ENCODE data around the gene POP5.
A peak's percentile ranks its signal among the peaks of the same experiment; 100 is the strongest.

Gene POP5

GRCh38 chr12:120546050-120546386, 35.2 kb downstream of the POP5 start:
- Histone ChIP-seq H3K4me1 (ENCODE audit: control insufficient read depth, insufficient read depth, low read length) (peaks cover 11% of the 10 kb centered on the region), H3K36me3 (ENCODE audit: control insufficient read depth, insufficient read depth, low read length) (peaks cover 5% of the 10 kb centered on the region), H3K27me3 (ENCODE audit: control insufficient read depth, insufficient read depth, low read length) (no peaks in the 10 kb centered on the region)

DNA sequence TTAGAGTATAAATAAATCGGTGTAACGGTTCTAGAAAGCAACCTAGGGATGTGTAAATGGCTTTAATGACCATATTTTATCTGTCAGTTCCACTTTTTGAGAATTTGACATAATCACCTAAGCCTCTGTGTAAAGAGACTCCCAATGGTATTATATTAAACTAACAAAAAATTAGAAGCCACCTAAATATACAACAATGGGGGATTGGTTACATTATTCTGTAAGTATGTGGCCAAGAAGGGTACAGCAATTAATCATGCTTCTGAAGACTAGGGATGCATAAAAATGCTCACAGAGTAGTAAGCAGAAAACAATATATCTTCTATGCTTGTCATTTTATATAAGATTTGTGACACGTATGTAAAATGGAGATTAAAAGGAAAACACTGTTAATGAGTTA, 36.5 kb downstream of the POP5 start:
- Histone ChIP-seq H3K9me3 (ENCODE audit: control insufficient read depth, low read length) (no peaks in the 10 kb centered on the region), H3K4me3 (ENCODE audit: low read length) (no peak overlapping the region), H3K27me3 (ENCODE audit: control insufficient read depth, insufficient read depth, low read length) (no peaks in the 10 kb centered on the region), H3K36me3 (ENCODE audit: control insufficient read depth, insufficient read depth, low read length) (peaks cover 5% of the 10 kb centered on the region), H3K9ac (ENCODE audit: low read length) (no peak overlapping the region), H3K4me1 (ENCODE audit: control insufficient read depth, insufficient read depth, low read length) (peaks cover 14% of the 10 kb centered on the region)

More at GRCh38 chr12:120546050-120546386, 35.2 kb downstream of the POP5 start:
- Histone ChIP-seq H3K9me3 (ENCODE audit: control insufficient read depth, low read length) (no peaks in the 10 kb centered on the region), H3K9ac (ENCODE audit: low read length) (no peak overlapping the region), H3K4me3 (ENCODE audit: low read length) (no peak overlapping the region)

DNA sequence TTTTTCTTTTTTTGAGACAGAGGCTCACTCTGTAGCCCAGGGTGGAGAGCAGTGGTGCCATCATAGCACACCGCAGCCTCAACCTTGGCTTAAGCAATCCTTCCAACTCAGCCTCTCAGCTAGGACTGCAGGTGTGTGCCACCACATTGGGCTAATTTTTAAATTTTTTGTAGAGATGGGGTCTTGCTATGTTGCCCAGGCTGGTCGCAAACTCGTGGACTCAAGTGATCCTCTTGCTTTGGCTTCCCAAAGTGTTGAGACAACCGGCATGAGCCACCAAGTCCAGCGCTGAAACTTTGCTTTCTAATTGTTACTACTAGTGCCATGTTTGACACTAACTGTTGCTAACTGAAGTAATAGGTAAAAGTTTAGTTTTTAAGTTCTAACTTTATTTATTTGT, 39.0 kb downstream of the POP5 start:
- H3K4me1 ChIP-seq (ENCODE audit: control insufficient read depth, insufficient read depth, low read length) = peaks cover 37% of the 10 kb centered on the region

DNA sequence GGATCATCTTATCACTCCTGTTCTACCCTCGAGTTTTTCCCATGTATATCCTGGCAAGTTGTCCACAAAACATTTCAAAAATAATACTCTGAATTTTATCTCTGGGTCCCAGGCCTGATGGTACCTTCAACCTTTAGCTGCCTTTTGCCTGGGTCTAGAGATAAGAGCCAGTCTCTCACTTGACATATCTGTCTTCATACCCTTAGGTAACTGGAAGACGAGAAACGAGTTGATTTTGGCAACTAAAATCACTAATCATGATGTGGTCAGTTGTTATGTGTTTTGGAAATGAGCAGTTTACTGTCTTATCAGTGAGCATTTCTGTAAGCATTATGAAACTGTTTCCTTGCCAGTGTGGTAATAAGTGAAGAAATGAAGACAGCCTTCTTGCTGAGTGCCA, 40.8 kb downstream of the POP5 start:
- H3K36me3 ChIP-seq (ENCODE audit: control insufficient read depth, insufficient read depth, low read length) = no peaks in the 10 kb centered on the region

More for the DNA sequence above, 39.0 kb downstream of the POP5 start:
- Histone ChIP-seq H3K9ac (ENCODE audit: low read length) (no peak overlapping the region), H3K9me3 (ENCODE audit: control insufficient read depth, low read length) (no peaks in the 10 kb centered on the region), H3K27me3 (ENCODE audit: control insufficient read depth, insufficient read depth, low read length) (no peaks in the 10 kb centered on the region), H3K4me3 (ENCODE audit: low read length) (no peak overlapping the region), H3K36me3 (ENCODE audit: control insufficient read depth, insufficient read depth, low read length) (peaks cover 5% of the 10 kb centered on the region)

GRCh38 chr12:120539303-120539702, 41.9 kb downstream of the POP5 start:
- H3K36me3 ChIP-seq (ENCODE audit: control insufficient read depth, insufficient read depth, low read length) = no peaks in the 10 kb centered on the region
- no peak overlapping the region for H3K9ac ChIP-seq (ENCODE audit: low read length)
- peaks cover 37% of the 10 kb centered on the region for H3K4me1 ChIP-seq (ENCODE audit: control insufficient read depth, insufficient read depth, low read length)
- H3K27me3 ChIP-seq (ENCODE audit: control insufficient read depth, insufficient read depth, low read length) = no peaks in the 10 kb centered on the region
- no peaks in the 10 kb centered on the region for H3K9me3 ChIP-seq (ENCODE audit: control insufficient read depth, low read length)
- no peak overlapping the region for H3K4me3 ChIP-seq (ENCODE audit: low read length)

More for the DNA sequence above, 40.8 kb downstream of the POP5 start:
- no peaks in the 10 kb centered on the region for H3K27me3 ChIP-seq (ENCODE audit: control insufficient read depth, insufficient read depth, low read length)
- H3K4me3 ChIP-seq (ENCODE audit: low read length) = no peak overlapping the region
- no peaks in the 10 kb centered on the region for H3K9me3 ChIP-seq (ENCODE audit: control insufficient read depth, low read length)
- no peak overlapping the region for H3K9ac ChIP-seq (ENCODE audit: low read length)
- H3K4me1 ChIP-seq (ENCODE audit: control insufficient read depth, insufficient read depth, low read length) = peaks cover 37% of the 10 kb centered on the region

GRCh38 chr12:120538281-120539156, 42.7 kb downstream of the POP5 start:
- Histone ChIP-seq H3K4me3 (ENCODE audit: low read length) (no peak overlapping the region), H3K4me1 (ENCODE audit: control insufficient read depth, insufficient read depth, low read length) (peaks cover 37% of the 10 kb centered on the region), H3K9ac (ENCODE audit: low read length) (peak overlapping the region; percentile 23), H3K27me3 (ENCODE audit: control insufficient read depth, insufficient read depth, low read length) (no peaks in the 10 kb centered on the region), H3K36me3 (ENCODE audit: control insufficient read depth, insufficient read depth, low read length) (no peaks in the 10 kb centered on the region), H3K9me3 (ENCODE audit: control insufficient read depth, low read length) (no peaks in the 10 kb centered on the region)

GRCh38 chr12:120537856-120538220, 43.4 kb downstream of the POP5 start:
- Histone ChIP-seq H3K9me3 (ENCODE audit: control insufficient read depth, low read length) (no peaks in the 10 kb centered on the region), H3K36me3 (ENCODE audit: control insufficient read depth, insufficient read depth, low read length) (no peaks in the 10 kb centered on the region), H3K4me3 (ENCODE audit: low read length) (no peak overlapping the region), H3K9ac (ENCODE audit: low read length) (peak overlapping the region; percentile 23), H3K27me3 (ENCODE audit: control insufficient read depth, insufficient read depth, low read length) (no peaks in the 10 kb centered on the region), H3K4me1 (ENCODE audit: control insufficient read depth, insufficient read depth, low read length) (peaks cover 37% of the 10 kb centered on the region)

DNA sequence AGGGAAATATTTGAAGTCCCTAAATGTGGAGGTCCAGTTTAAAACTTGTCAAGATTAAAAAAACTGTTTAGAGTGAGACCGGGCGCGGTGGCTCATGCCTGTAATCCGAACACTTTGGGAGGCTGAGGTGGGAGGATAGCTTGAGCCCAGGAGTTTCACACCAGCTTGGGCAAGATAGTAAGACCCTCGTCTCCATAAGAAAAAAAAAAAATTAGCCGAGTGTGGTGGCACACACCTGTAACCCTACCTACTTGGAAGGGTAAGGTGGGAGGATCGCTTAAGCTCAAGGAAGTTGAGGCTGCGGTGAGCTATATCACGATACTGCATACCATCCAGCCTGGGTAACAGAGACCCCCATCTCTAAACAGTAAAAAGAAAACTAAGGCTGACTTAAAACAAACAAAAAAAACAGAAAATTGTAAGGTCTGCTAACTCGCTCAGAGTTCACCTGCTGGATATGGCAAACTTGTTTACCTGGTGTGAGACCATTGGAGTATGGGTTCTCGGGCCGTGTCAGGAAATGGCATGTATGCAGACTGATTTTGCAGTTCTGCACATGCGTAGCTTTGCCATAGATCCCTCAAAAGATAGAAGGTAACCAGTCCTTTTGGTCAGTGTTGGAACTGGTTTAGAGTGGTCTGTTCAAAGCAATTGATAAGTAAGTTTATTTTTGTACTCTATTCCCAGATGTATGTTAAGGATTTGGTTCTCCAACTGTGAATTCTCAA, 45.0 kb downstream of the POP5 start:
- Histone ChIP-seq H3K4me1 (ENCODE audit: control insufficient read depth, insufficient read depth, low read length) (peaks cover 37% of the 10 kb centered on the region), H3K4me3 (ENCODE audit: low read length) (peak overlapping the region; percentile 65), H3K9ac (ENCODE audit: low read length) (peak overlapping the region; percentile 94), H3K36me3 (ENCODE audit: control insufficient read depth, insufficient read depth, low read length) (no peaks in the 10 kb centered on the region), H3K9me3 (ENCODE audit: control insufficient read depth, low read length) (no peaks in the 10 kb centered on the region), H3K27me3 (ENCODE audit: control insufficient read depth, insufficient read depth, low read length) (no peaks in the 10 kb centered on the region)

- Histone ChIP-seq H3K4me1 (ENCODE audit: control insufficient read depth, insufficient read depth, low read length) (peaks cover 30% of the 10 kb centered on the region), H3K9me3 (ENCODE audit: control insufficient read depth, low read length) (no peaks in the 10 kb centered on the region)
Measured at GRCh38 chr12:120534703-120535655, 46.2 kb downstream of the POP5 start.

DNA sequence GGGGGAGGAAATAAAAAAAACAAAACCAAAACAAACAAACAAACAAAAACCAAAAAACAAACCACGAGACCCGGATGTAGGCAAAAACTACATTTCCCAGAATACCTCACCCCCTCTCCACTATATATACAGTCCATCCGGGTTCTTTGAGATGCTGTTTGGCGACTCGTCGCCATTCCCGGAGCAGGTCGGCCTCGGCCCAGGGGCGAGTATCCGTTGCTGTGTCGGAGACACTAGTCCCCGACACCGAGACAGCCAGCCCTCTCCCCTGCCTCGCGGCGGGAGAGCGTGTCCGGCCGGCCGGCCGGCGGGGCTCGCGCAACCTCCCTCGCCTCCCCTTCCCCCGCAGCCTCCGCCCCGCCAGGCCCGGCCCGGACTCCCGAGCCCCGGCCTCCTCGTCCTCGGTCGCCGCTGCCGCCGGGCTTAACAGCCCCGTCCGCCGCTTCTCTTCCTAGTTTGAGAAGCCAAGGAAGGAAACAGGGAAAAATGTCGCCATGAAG, 46.9 kb downstream of the POP5 start, which contains the start of gene RNF10:
TSS of gene RNF10 (plus strand) at position 154 of the 500 bp plus-strand sequence. CDS start 456 bp downstream, outside the sequence.
- Histone ChIP-seq H3K9me3 (ENCODE audit: control insufficient read depth, low read length) (no peaks in the 10 kb centered on the region), H3K9ac (ENCODE audit: low read length) (peak within 1 kb of the TSS; percentile 94), H3K4me1 (ENCODE audit: control insufficient read depth, insufficient read depth, low read length) (peaks cover 22% of the 10 kb centered on the region), H3K36me3 (ENCODE audit: control insufficient read depth, insufficient read depth, low read length) (no peaks in the 10 kb centered on the region), H3K27me3 (ENCODE audit: control insufficient read depth, insufficient read depth, low read length) (no peaks in the 10 kb centered on the region), H3K4me3 (ENCODE audit: low read length) (peak within 1 kb of the TSS; percentile 65)

More at GRCh38 chr12:120534703-120535655, 46.2 kb downstream of the POP5 start:
- H3K36me3 ChIP-seq (ENCODE audit: control insufficient read depth, insufficient read depth, low read length) = no peaks in the 10 kb centered on the region
- H3K9ac ChIP-seq (ENCODE audit: low read length) = peak overlapping the region; percentile 94
- peak overlapping the region; percentile 65 for H3K4me3 ChIP-seq (ENCODE audit: low read length)
- H3K27me3 ChIP-seq (ENCODE audit: control insufficient read depth, insufficient read depth, low read length) = no peaks in the 10 kb centered on the region

- Histone ChIP-seq H3K9ac (ENCODE audit: low read length) (no peak overlapping the region), H3K27me3 (ENCODE audit: control insufficient read depth, insufficient read depth, low read length) (no peaks in the 10 kb centered on the region), H3K9me3 (ENCODE audit: control insufficient read depth, low read length) (no peaks in the 10 kb centered on the region), H3K4me1 (ENCODE audit: control insufficient read depth, insufficient read depth, low read length) (peaks cover 9% of the 10 kb centered on the region), H3K36me3 (ENCODE audit: control insufficient read depth, insufficient read depth, low read length) (no peaks in the 10 kb centered on the region), H3K4me3 (ENCODE audit: low read length) (no peak overlapping the region)
Measured at GRCh38 chr12:120532701-120533238, 48.4 kb downstream of the POP5 start.
